B cell (primary cell): ENCODE data around the gene PKMYT1.

Experiments used
- CTCF ChIP-seq: fragments of 200-600 bp; IDR thresholded peaks from one replicate; pipeline ENCODE4 v1.8.0; 2022; ENCODE audit warnings: antibody characterized with exemption, mild to moderate bottlenecking
- EZH2 ChIP-seq: IDR thresholded peaks from 2 replicates; pipeline ENCODE4 v1.6.1; 2012; ENCODE audit warnings: borderline replicate concordance, low read depth, mild to moderate bottlenecking, moderate library complexity, low read length; ENCODE audit not compliant: insufficient read depth, poor library complexity, severe bottlenecking

- TF ChIP-seq CTCF (no peak), EZH2 (no peak)
Observed at GRCh38 chr16:3009568-3010390, 29.5 kb upstream of the PKMYT1 start.
